GM12878 (cell line): Measurements from ENCODE around the gene LSM12. TPM values are rescaled to one million over a fixed set of nuclear protein-coding genes. Genes with fewer than 3 reads are reported as not detected.
A peak's percentile ranks its signal among the peaks of the same experiment; 100 is the strongest.

Experiments
- ATAC-seq: fragments of 200-7000 bp; cut with Tn5 transposase; 3 replicates; pipeline ENCODE4 v1.9.1; 2020; ENCODE audit warnings: mild to moderate bottlenecking, moderate library complexity
- BruUV-seq: library from RNA; stranded (reverse); fragments of 400-500 nt; replicated peaks from 2 replicates; lab custom pipeline; 2021; lab: Mats Ljungman, UMichigan
- CTCF ChIA-PET: fragments of 300-600 bp; sonication (Branson Sonifier 250); formaldehyde crosslinking; extraction: SDS; loops from one replicate; lab custom pipeline; 2021; ENCODE audit warnings: inconsistent platforms; lab: Yijun Ruan, JAX
- POLR2A ChIA-PET: fragments of 350-600 bp; formaldehyde crosslinking; extraction: SDS; loops from one replicate; lab custom pipeline; 2021; ENCODE audit warnings: inconsistent platforms; lab: Charles Lee
- RAD21 ChIA-PET: fragments of 300-600 bp; sonication (Branson Sonifier 250); formaldehyde crosslinking; loops from one replicate; lab custom pipeline; 2023; ENCODE audit warnings: antibody characterized with exemption; ENCODE audit not compliant: unreplicated experiment; lab: Charles Lee
- SMC1A ChIA-PET: fragments of 300-600 bp; sonication (Branson Sonifier 250); formaldehyde crosslinking; loops from one replicate; lab custom pipeline; 2023; ENCODE audit not compliant: unreplicated experiment, uncharacterized antibody; lab: Charles Lee
- DNase-seq: peaks from one replicate; pipeline ENCODE4 v3.0.0-alpha.2; 2011; ENCODE audit warnings: low read depth, low spot score
- FAIRE-seq: peaks from 3 replicates; lab custom pipeline; 2011; peaks lifted over from hg19 to GRCh38; lab: Jason Lieb, UNC
- H2AFZ ChIP-seq: 2 replicates; pipeline ENCODE4 v1.6.0; 2011; ENCODE audit warnings: low read depth, low read length, control low read depth; ENCODE audit not compliant: control insufficient read depth
- H3K27ac ChIP-seq: 2 replicates; pipeline ENCODE4 v1.5.1; 2011; ENCODE audit warnings: control low read depth; ENCODE audit not compliant: control insufficient read depth, insufficient read depth
- H3K27me3 ChIP-seq, 2 experiments: replicated peaks in 1 of 2; 2 replicates each; pipeline versions ENCODE4 v1.6.0 to v1.6.1; 2011; ENCODE audit warnings: low read length in 1 of 2; ENCODE audit not compliant: control insufficient read depth in 2 of 2, insufficient read depth in 2 of 2
- H3K36me3 ChIP-seq, 2 experiments: 2 replicates each; pipeline ENCODE4 v1.5.1; 2011; ENCODE audit warnings: low read length in 1 of 2; ENCODE audit not compliant: control insufficient read depth in 2 of 2, insufficient read depth in 2 of 2
- H3K4me1 ChIP-seq: 2 replicates; pipeline ENCODE4 v1.6.1; 2011; ENCODE audit warnings: mild to moderate bottlenecking, low read length, moderate library complexity, mixed read lengths; ENCODE audit not compliant: control insufficient read depth, insufficient read depth
- H3K4me2 ChIP-seq: 2 replicates; pipeline ENCODE4 v1.6.0; 2011; ENCODE audit warnings: control low read depth; ENCODE audit not compliant: control insufficient read depth, insufficient read depth
- H3K4me3 ChIP-seq: fragments of 200-600 bp; sonication (generic); 2 replicates; pipeline ENCODE4 v1.5.1; 2016
- H3K79me2 ChIP-seq: 2 replicates; pipeline ENCODE4 v1.6.0; 2011; ENCODE audit warnings: low read length; ENCODE audit not compliant: control insufficient read depth, insufficient read depth
- H3K9ac ChIP-seq: 2 replicates; pipeline ENCODE4 v1.8.0; 2011; ENCODE audit warnings: low read length, control low read depth, mixed read lengths; ENCODE audit not compliant: control insufficient read depth, insufficient read depth
- H3K9me3 ChIP-seq: replicated peaks from 3 replicates; pipeline ENCODE4 v1.5.1; 2011; ENCODE audit warnings: mild to moderate bottlenecking, low read length; ENCODE audit not compliant: control insufficient read depth, insufficient read depth
- H4K20me1 ChIP-seq: 2 replicates; pipeline ENCODE4 v1.6.0; 2011; ENCODE audit not compliant: control insufficient read depth, insufficient read depth
- CBX3 ChIP-seq: fragments of 200-600 bp; sonication (generic); IDR thresholded peaks from 2 replicates; pipeline ENCODE4 v1.6.1; 2016; ENCODE audit warnings: low read depth, borderline replicate concordance
- CHD1 ChIP-seq: IDR thresholded peaks from 2 replicates; pipeline ENCODE4 v1.6.1; 2012; ENCODE audit warnings: low read depth, low read length, improper control_type of control experiment
- CREM ChIP-seq: IDR thresholded peaks from 2 replicates; pipeline ENCODE4 v1.6.1; 2014; ENCODE audit warnings: antibody characterized with exemption, low read depth
- E2F4 ChIP-seq: IDR thresholded peaks from 2 replicates; pipeline ENCODE4 v1.6.1; 2012; ENCODE audit warnings: low read depth, low read length, improper control_type of control experiment
- FOXM1 ChIP-seq: IDR thresholded peaks from 2 replicates; pipeline ENCODE4 v1.6.1; 2012; ENCODE audit warnings: low read depth, mild to moderate bottlenecking, inconsistent platforms, low read length, moderate library complexity
- GABPA ChIP-seq: IDR thresholded peaks from 2 replicates; pipeline ENCODE4 v1.6.1; 2014; ENCODE audit warnings: antibody characterized with exemption, low read depth, mild to moderate bottlenecking, inconsistent platforms
- IRF4 ChIP-seq: IDR thresholded peaks from 2 replicates; pipeline ENCODE4 v1.6.1; 2011; ENCODE audit warnings: low read depth, low read length
- MTA2 ChIP-seq: fragments of 450-650 bp; IDR thresholded peaks from 2 replicates; pipeline ENCODE4 v1.6.1; 2016; ENCODE audit warnings: low read depth, mild to moderate bottlenecking, moderate library complexity
- PKNOX1 ChIP-seq: fragments of 450-650 bp; IDR thresholded peaks from 2 replicates; pipeline ENCODE4 v1.6.1; 2016; ENCODE audit warnings: mild to moderate bottlenecking
- PML ChIP-seq: IDR thresholded peaks from 2 replicates; pipeline ENCODE4 v1.6.1; 2012; ENCODE audit warnings: low read length, inconsistent platforms
- SMARCA5 ChIP-seq: fragments of 450-650 bp; IDR thresholded peaks from 2 replicates; pipeline ENCODE4 v1.6.1; 2017; ENCODE audit warnings: mild to moderate bottlenecking
- SPI1 ChIP-seq: IDR thresholded peaks from 2 replicates; pipeline ENCODE4 v1.6.1; 2011; ENCODE audit warnings: low read depth, mild to moderate bottlenecking, low read length, moderate library complexity, borderline replicate concordance; ENCODE audit not compliant: insufficient read depth
- TCF3 ChIP-seq: IDR thresholded peaks from 2 replicates; pipeline ENCODE4 v1.6.1; 2012; ENCODE audit warnings: low read depth, mild to moderate bottlenecking, low read length, borderline replicate concordance; ENCODE audit not compliant: insufficient read depth
- WRNIP1 ChIP-seq: IDR thresholded peaks from 2 replicates; pipeline ENCODE4 v1.6.1; 2011; ENCODE audit warnings: low read depth, low read length, improper control_type of control experiment, borderline replicate concordance
- ZBTB4 ChIP-seq: fragments of 450-650 bp; formaldehyde crosslinking; IDR thresholded peaks from 2 replicates; pipeline ENCODE4 v1.4.0; 2022; ENCODE audit warnings: mild to moderate bottlenecking, moderate library complexity
- WGBS: methylation state at CpG from one replicate; pipeline ENCODE4 v1.1.6; 2016; ENCODE audit warnings: low lambda C conversion rate; ENCODE audit not compliant: insufficient replicate concordance, insufficient coverage; ENCODE audit errors: missing lambda C conversion rate; 5-methylcytosine and 5-hydroxymethylcytosine counted together
- in situ Hi-C: fragments of 300-500 bp; cut with MboI; formaldehyde crosslinking; loops from 9 replicates; pipeline ENCODE4 v1.14.3; 2018; ENCODE audit warnings: mixed read lengths
- intact Hi-C: fragments of 100-400 bp; cut with micrococcal nuclease; formaldehyde crosslinking; loops from one replicate; pipeline ENCODE4 v1.14.2; 2022; ENCODE audit not compliant: unreplicated experiment
- polyA plus RNA-seq, 11 experiments: library from polyadenylated mRNA; depleted of rRNA in 4 of 11; unstranded in 6 of 11; stranded (reverse) in 5 of 11; fragments of >200 nt; fragmentation: Nextera tagmentation in 4 of 11; fragmentation: Illumina TruSeq in 1 of 11; extraction: Ambion mirVana in 4 of 11; extraction: Trizol in 1 of 11; gene quantifications; 1 replicate in 1 of 11; 2 replicates in 10 of 11; pipeline versions ENCODE4 v1.2.1 to v1.2.3, GENCODE V29; 2011 to 2016; ENCODE audit warnings: inconsistent platforms in 2 of 11, missing spikeins in 2 of 11, low read depth in 1 of 11
- total RNA-seq, 4 experiments: library from RNA; depleted of rRNA in 3 of 4; stranded (reverse); fragments of >200 nt in 3 of 4; fragmentation: Illumina TruSeq in 1 of 4; extraction: Trizol in 1 of 4; gene quantifications; 2 replicates each; pipeline versions ENCODE4 v1.2.1 to v1.2.3, GENCODE V29; 2013 to 2021

LSM12 gene
- total and polyA plus RNA-seq, 10 of the 15 experiments (the other 5 are each of a cell fraction or from before 2014, with no cell fraction given): 51.1 to 206 (median 70.8) TPM

- peak; percentile 92 for FAIRE-seq
- in situ Hi-C loops: loop anchor here (25.0 kb wide), 1 partner anchor 802 kb away; the partner anchor contains the start of gene TMEM106A
- Histone ChIP-seq H2AFZ (peak within 1 kb of the TSS; percentile 100), H3K4me3 (peak within 1 kb of the TSS; percentile 99), H3K9ac (peak within 1 kb of the TSS; percentile 96), H3K27me3 (no peaks in the 10 kb centered on the region), H3K4me1 (peaks cover 12% of the 10 kb centered on the region), H3K4me2 (peak within 1 kb of the TSS; percentile 98), H3K79me2 (peaks cover 8% of the 10 kb centered on the region), H3K27ac (peak within 1 kb of the TSS; percentile 85), H3K9me3 (no peaks in the 10 kb centered on the region), H4K20me1 (no peaks in the 10 kb centered on the region), H3K36me3 (no peaks in the 10 kb centered on the region)
- TSS peak; percentile 77 for BruUV-seq
- under 1% methylated on average over 43 of the region's 43 CpGs for WGBS
- RAD21 ChIA-PET: no interaction called here
- intact Hi-C loops: no loop called here
- POLR2A ChIA-PET: interaction anchor here (0.8 kb wide), 1 partner anchor 13 kb away, joined by 3 read pairs; no protein-coding TSS in a partner anchor
- CTCF ChIA-PET: interaction anchor here (0.6 to 1.5 kb wide), 7 partner anchors 13 to 531 kb away, joined by 3 to 4 read pairs (median 3); partner anchors contain the start of gene DHX8
- peak; percentile 98 for ATAC-seq
- DNase-seq: peak; percentile 74
- SMC1A ChIA-PET: interaction anchor here (0.9 kb wide), 1 partner anchor 94 kb away, joined by 3 read pairs; no protein-coding TSS in a partner anchor
- TF ChIP-seq PKNOX1: peak; percentile 45
- TF ChIP-seq MTA2: peak; percentile 87
- TF ChIP-seq PML: peak; percentile 73; the same call in 1 of the 2 replicates
- no peak for TF ChIP-seq E2F4
- no peak for TF ChIP-seq FOXM1
- peak; percentile 99 for TF ChIP-seq CREM
- TF ChIP-seq SMARCA5: peak; percentile 81; the same call in 1 of the 2 replicates
- no peak for TF ChIP-seq CBX3
- TF ChIP-seq WRNIP1: peak; percentile 97; the same call in 1 of the 2 replicates
- no peak for TF ChIP-seq TCF3
- TF ChIP-seq SPI1: no peak
- no peak for TF ChIP-seq ZBTB4 (CRISPR knock-in tag)
- peak; percentile 99 for TF ChIP-seq GABPA
- TF ChIP-seq CHD1: no peak
- TF ChIP-seq IRF4: peak; percentile 75
Observed at GRCh38 chr17:44014437-44015172, 51.9 kb downstream of the LSM12 start, which contains the start of gene TMEM101. Gene TMEM101, minus strand, starts transcription at chr17:44014963. Its CDS starts 11 bp downstream, at chr17:44014952.
